Liver (tissue), 3 donors: ENCODE measurements around the gene DNTTIP2.

ENCODE experiments used
- RAD21 ChIP-seq, 2 donors: IDR thresholded peaks; 2 replicates each; pipeline ENCODE4 v1.6.1; 2016; ENCODE audit warnings: antibody characterized with exemption in 2 of 2, mild to moderate bottlenecking in 2 of 2
- SP1 ChIP-seq: IDR thresholded peaks from 2 replicates; pipeline ENCODE4 v1.6.1; 2018; ENCODE audit warnings: antibody characterized with exemption, mild to moderate bottlenecking
- TF ChIP-seq, protein P1 (sequence below): fragments of 150-350 bp; IDR thresholded peaks from 2 replicates; pipeline ENCODE4 v1.5.1; 2017; ENCODE audit warnings: improper control_type of control experiment, low read depth, low read length; ENCODE audit not compliant: missing input control
- donor health status: healthy.
- donor health status: healthy.

- TF ChIP-seq, protein P1, sequence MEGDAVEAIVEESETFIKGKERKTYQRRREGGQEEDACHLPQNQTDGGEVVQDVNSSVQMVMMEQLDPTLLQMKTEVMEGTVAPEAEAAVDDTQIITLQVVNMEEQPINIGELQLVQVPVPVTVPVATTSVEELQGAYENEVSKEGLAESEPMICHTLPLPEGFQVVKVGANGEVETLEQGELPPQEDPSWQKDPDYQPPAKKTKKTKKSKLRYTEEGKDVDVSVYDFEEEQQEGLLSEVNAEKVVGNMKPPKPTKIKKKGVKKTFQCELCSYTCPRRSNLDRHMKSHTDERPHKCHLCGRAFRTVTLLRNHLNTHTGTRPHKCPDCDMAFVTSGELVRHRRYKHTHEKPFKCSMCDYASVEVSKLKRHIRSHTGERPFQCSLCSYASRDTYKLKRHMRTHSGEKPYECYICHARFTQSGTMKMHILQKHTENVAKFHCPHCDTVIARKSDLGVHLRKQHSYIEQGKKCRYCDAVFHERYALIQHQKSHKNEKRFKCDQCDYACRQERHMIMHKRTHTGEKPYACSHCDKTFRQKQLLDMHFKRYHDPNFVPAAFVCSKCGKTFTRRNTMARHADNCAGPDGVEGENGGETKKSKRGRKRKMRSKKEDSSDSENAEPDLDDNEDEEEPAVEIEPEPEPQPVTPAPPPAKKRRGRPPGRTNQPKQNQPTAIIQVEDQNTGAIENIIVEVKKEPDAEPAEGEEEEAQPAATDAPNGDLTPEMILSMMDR, result no peak
- TF ChIP-seq SP1 (no peak), RAD21 (IDR thresholded peaks at IDR 0.05) (no peak)
Measured at GRCh38 chr1:93827633-93828366, 51.2 kb downstream of the DNTTIP2 start.
